Activated CD4-positive, alpha-beta T cell treated with anti-CD3 and anti-CD28 coated beads, Interleukin-2, Interleukin-4, amounts not matched to agents 100 ng/mL and 50 ng/mL, durations not matched to agents 16 hours and 8 hours (primary cell): ENCODE measurements around the gene FTCD.
"Not testable (repeated sequence)": the region's sequence is repeated elsewhere in the genome, so short reads cannot be mapped to it uniquely, and the experiment has no call there.

ENCODE experiments used
- DNase-seq: peaks from one replicate; pipeline ENCODE4 v3.0.0-alpha.2; 2020; ENCODE audit warnings: low spot score

FTCD gene

DNA sequence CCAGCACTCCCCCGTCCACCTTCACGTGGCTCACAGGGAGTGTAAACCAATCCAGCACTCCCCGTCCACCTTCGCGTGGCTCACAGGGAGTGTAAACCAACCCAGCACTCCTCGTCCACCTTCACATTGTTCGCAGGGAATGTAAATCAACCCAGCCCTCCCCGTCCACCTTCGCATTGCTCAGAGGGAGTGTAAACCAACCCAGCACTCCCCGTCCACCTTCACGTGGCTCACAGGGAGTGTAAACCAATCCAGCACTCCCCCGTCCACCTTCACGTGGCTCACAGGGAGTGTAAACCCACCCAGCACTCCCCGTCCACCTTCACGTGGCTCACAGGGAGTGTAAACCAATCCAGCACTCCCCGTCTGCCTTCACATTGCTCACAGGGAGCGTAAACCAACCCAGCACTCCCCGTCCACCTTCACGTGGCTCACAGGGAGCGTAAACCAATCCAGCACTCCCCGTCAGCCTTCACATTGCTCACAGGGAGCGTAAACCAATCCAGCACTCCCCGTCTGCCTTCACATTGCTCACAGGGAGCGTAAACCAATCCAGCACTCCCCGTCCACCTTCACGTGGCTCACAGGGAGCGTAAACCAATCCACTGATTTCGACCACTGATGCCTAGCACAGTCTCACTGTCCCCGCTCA is 14.9 kb downstream of the FTCD start:
- DNase-seq, result not testable (repeated sequence)

DNA sequence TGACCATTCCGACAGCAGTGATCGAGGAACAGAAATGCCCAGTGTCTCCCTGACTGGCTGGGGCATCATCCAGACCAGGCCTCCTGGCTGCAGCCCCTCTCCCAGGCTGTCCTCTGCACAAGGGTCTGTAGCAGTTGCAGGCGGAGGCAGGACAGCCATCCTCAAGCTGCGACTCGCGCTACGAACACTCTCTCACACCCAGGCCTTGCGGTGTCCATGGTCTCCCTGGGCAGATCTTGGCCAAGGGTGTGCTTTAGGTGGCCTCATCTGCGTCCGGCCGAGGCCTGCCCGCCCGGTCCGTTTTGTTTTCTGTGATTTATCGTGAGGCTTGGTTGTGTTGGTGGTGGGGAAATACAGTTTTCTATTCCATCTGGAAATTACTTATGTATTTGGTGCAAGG is 15.7 kb downstream of the FTCD start:
- DNase-seq, result no peak

DNA sequence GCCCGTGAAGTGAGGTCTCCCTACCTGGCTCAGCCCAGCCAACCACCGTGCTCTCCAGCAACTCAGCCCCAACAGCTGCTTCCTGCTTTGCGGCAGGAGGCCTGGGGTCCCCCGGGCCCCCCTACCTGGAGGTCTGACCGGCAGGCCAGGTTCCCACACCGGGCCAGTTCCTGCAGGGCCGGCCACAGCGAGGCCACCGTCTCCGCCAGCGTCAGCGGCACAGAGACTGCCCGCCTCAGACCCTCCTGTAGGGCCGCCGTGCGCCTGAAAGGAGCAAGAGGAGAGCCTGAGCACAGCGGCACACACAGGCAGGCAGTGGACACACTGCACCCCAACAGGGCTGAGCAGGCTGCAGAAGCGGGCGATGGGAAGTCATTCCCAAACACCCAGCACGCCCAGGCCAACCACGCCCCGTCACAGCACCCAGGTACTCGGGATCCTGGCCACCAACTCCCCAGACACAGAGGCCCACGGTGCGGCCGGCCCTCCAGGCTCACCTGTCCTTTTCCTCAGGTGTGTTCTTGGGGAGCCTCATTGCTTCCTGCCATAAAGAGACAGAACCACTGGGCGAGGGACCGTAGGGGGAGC is 16.9 kb downstream of the FTCD start:
- DNase-seq, result no peak

DNA sequence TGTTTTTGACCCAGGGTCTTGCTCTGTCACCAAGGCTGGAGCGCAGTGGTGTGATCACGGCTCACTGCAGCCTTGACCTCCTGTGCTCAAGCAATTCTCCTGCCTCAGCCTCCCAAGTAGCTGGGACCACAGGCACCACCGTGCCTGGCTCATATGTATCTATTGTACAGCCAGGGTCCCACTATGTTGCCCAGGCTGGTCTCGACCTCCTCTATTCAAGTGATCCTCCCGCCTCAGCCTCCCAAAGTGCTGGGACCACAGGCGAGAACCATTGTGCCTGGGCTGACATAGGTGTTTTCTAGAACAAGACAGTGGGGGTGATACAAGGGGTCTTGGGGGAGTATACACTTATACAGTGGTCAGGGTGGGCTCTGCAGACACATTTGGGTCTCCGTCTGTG is 17.5 kb downstream of the FTCD start:
- no peak for DNase-seq

DNA sequence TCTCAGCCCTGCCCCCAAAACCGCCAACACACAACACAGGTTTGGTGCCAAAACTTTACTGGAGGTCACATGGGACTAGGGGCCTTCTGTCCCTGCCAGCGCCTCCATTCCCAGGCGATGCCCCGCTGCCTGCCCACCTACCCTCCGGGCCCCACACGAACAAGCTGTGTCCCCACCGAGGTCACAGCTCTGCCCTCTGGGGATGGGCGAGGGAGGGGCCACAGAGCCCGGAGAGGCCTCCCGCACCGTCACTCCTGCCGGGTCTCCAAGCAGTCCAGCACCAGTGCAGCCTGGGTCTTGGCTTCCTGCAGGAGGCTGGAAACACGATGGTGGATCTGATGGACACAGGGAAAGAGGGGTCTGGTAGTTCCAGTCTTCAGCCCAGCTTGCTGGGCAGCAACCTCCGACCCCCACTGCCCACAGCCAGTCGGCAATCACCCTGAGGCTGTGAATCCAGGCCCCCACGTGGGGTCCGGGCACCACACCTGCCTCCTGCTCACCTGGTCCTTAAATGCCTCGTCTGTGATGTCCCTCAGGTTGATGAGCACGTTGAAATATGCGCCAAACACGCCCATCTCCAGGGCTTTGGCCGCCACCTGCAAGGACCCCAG is 18.5 kb downstream of the FTCD start:
- DNase-seq, result no peak

DNA sequence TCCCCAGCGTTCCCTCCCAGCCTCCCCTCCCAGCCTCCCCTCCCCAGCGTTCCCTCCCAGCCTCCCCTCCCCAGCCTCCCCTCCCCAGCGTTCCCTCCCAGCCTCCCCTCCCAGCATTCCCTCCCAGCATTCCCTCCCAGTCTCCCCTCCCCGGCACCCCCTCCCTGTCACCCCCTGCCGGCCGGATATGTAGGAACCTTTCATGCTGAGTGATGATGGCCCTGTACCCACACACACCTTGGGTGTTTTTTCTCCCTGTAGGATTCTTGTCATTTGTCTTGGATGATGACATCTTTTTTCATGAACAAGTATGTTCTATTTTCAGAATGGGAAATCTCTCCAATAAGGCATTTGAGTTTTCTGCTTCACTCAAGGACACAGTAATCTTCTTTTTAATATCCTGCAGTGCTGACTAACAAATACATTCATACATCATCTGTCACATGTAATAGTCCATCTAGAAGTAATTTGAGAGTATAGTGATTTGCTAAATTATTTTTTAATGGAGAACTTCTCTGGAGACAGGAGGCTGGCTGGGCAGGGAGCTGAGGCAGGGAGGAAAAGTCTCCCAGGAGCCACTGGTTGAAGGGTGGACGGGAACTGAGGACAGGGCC is 19.5 kb downstream of the FTCD start:
- DNase-seq, result no peak

DNA sequence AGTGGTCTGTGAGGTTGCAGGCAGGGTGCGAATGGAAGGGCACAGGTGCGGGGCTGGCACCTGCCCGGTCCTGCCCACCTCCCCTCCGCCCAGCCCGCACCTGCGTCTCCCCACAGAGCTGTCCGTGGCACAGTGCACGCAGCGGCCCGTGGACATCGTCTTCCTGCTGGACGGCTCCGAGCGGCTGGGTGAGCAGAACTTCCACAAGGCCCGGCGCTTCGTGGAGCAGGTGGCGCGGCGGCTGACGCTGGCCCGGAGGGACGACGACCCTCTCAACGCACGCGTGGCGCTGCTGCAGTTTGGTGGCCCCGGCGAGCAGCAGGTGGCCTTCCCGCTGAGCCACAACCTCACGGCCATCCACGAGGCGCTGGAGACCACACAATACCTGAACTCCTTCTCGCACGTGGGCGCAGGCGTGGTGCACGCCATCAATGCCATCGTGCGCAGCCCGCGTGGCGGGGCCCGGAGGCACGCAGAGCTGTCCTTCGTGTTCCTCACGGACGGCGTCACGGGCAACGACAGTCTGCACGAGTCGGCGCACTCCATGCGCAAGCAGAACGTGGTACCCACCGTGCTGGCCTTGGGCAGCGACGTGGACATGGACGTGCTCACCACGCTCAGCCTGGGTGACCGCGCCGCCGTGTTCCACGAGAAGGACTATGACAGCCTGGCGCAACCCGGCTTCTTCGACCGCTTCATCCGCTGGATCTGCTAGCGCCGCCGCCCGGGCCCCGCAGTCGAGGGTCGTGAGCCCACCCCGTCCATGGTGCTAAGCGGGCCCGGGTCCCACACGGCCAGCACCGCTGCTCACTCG is 23.3 kb downstream of the FTCD start:
- DNase-seq, result no peak

DNA sequence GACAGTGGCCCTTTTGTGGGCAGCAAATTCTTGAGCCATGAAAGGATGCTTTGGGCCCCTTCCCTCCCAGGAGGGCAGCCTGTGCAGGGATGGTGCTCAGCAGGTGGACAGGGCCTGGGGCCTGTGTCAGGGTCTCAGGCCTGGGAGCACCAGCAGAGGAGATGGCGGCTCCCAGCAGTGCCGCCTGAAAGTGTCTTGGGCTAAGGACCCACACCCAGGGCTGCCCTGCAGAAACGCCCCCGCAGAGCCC is 23.9 kb downstream of the FTCD start:
- no peak for DNase-seq

DNA sequence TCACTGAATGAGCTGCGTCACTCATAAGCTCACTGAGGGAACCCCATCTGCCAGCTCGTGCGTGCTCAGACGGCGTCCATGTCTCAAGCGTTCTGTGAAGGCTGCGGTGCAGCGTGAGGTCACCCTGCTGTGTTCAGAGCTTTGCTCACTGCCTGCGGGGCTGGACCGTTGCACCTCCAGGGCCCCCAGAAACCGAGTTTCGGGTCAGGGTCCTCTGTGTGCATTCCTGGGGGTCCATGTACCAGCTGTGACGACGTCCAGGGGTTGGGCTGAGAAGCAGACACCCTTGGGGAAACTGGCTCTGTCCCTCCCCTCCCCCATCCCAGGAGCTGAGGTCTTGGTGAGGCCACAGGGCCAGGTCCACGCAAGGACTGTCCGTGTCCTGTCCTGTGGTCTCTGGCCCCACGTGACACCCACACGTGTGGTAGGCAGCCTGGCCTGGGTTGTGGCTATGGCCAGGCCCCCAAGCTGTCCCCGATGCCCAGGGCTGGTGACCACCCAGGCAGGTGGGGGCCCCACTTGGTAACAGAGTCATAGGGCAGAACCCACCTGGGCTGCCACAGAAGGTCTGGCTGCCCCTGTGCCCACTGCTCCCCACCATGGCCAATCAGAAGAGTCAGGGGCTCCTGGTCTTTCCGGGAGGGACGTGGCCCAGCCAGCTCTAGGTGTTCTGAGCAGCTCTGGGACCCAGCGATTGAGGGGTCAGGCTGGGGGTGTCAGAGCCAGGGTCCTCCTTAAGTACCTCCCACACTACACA is 24.4 kb downstream of the FTCD start:
- no peak for DNase-seq

DNA sequence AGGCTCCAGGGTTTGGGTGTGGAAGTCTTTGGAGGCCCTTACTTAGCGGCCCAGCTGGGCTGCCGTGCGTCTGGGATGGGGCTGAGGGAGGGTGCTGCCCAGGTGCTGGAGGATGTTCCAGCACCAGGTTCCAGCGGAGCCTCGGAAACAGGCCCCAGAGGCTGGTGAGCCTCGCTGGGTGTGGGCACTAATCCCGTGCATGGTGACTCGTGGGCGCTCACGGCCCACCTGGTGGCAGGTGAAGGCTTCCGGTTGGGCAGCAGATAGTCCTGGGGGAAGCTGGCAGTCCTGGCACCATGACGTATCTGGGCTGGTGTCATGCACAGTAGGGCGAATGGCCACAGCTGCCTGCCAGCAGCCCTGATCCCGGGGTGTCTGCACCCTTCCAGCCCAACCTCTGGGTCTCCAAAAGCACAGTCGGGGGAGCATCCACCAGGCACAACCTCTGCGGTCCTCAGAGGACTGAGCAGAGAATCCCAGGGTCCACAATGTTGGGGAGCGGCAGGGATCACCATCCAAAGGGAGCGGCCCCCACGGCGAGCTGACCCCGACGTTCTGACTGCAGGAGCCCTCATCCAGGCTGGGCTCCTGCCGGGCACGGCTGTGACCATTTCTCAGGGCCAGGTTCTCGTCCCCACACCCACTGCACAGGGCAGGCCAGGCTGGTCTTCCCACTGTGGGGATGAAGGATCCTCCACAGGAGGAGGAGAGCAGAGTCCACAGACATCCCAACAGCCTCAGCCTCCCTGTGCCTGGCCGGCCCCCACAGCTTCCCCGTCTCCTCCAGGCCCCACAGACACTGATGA is 25.3 kb downstream of the FTCD start:
- no peak for DNase-seq

DNA sequence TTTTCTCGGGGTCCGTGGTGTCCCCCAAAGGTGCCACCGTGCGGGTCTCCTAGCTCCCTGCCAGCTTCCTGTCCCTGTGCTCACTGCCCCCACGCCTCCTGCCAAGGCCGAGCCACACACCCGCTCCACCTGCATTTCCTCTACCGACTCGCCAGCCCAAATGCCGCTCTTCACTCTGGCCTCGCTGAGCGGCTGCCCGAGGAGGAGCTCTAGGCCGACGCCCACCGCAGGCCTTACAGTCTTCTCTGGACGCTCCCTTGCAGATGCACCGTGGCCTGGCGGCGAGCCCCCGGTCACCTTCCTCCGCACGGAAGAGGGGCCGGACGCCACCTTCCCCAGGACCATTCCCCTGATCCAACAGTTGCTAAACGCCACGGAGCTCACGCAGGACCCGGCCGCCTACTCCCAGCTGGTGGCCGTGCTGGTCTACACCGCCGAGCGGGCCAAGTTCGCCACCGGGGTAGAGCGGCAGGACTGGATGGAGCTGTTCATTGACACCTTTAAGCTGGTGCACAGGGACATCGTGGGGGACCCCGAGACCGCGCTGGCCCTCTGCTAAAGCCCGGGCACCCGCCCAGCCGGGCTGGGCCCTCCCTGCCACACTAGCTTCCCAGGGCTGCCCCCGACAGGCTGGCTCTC is 26.3 kb downstream of the FTCD start:
- no peak for DNase-seq

DNA sequence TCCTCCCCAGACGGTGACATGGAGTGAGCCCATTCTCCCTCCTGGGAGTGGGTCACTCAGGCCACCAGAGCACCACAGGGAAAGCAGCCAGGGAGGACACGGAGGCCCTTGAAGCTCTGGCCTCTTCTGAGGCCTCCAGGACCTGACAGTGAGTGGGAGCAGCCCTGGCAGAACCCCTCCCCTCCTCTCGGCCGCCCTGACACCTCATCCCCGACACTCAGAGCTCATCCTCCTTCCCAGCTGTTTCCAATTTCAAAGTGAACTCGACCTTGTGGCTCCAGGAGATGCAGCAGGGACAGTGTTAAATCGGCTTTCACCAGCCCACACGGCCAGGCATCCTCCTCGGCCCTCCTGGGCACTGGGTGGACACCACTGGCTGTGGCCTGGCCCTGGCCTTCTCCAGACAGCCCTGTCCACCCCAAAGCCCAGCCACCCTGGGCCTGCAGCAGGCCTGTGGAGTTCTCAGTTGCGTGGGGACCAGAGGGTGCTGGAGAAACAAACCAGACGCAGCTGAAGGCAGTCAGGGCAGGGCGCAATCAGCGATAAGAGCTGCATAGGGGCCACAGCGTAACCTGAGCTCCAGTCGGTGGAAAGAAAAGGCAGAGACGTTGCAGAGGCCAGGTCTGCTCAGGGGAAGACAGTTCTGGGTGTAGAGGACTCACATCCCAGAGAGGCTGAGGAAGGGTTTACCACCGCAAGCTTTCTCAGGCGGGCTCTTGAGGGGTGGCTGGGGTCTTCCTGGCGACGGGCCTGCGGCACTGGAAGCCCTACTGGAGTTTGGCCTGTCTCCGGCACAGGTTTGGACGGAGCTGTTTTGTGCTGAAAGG is 27.1 kb downstream of the FTCD start:
- no peak for DNase-seq

DNA sequence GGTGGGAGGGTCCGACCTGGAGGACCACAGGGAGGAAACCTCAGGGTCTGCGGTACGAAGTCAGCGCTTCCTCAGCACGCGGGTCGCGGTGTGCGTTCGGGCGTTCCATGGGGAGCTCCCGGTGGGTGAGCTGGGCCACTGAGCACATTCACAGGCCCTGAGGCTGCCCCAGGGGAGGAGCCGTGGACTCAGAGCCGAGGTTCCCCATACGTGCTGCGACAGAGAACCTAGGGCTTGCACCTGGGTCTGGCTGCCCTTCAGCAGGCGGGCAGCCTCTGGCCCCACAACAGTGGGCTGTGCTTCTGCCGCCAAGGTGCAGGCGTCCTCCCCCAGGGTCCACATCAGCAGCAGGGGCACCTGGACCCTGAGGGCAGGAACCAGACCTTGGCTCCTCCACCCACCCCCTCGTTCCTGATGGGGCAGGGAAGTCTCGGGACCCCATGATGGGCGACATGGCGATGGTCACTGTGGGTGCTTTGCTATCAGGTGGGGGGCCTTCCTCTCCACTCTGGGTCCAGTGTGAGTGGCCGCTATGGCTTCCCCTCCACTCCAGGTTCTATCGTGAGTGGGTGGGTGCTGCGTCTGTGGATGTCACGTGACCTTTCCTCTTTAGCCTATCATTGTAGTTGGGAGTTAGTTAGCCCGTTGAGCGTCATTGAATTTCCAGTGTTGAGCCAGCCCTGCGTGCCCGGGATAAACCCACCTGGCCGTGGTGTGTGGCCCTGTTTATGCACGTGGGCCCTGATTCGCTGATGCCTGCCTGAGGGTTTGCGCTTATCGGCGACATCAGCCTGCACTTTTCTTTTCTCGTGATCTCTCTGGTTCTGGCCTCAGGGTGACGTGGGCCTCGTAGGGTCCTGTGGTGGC is 27.9 kb downstream of the FTCD start:
- DNase-seq, result no peak

DNA sequence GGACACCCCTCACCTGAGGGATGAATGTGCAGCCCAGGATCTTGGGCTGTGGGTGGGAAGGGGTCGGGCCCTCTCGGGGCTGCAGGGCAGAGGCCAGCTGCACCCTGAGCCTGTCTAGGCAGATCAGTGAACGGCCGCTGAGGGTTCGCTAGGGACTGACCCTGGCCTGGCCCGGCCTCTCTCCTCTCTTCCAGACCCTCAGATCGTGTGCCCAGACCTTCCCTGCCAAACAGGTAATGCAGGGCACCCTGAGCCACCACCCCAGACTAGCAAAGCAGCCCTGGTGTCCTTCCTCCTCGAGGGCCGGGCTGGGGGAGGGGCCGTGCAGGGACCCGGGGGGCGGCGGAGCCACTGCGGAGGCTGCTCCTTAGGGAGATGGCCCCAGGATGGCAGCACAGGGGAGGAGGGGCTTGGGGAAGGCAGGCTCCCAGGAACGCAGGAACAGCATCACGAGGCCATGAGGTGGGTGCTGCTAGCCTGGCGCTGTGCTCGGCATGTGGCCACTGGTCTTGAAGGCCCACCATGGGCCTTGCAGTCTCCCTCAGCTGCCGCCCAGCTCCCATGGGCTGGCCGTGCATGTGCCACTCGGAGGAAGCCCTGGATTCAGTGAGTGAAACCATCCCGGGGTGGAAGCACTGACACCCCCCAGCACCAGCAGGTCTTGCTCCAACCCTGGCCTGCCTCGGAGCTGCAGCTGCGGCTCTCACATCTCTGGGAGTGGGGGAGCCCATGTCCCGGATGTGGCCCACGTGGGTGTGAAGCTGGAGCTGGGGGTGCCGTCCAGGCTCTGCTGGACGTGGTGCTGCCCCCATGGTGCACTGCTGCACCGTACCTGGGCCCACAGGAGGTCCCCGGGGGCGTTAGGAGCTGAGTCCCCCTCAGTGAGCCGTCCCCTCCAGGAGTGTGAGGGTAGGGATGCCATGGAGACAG is 28.8 kb downstream of the FTCD start:
- no peak for DNase-seq

DNA sequence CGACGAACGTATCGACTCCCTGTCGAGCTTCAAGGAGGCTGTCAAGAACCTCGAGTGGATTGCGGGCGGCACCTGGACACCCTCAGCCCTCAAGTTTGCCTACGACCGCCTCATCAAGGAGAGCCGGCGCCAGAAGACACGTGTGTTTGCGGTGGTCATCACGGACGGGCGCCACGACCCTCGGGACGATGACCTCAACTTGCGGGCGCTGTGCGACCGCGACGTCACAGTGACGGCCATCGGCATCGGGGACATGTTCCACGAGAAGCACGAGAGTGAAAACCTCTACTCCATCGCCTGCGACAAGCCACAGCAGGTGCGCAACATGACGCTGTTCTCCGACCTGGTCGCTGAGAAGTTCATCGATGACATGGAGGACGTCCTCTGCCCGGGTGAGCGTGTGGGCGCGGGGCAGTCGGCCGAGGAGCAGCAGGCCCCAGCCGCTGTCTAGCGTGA is 29.5 kb downstream of the FTCD start:
- DNase-seq, result no peak

DNA sequence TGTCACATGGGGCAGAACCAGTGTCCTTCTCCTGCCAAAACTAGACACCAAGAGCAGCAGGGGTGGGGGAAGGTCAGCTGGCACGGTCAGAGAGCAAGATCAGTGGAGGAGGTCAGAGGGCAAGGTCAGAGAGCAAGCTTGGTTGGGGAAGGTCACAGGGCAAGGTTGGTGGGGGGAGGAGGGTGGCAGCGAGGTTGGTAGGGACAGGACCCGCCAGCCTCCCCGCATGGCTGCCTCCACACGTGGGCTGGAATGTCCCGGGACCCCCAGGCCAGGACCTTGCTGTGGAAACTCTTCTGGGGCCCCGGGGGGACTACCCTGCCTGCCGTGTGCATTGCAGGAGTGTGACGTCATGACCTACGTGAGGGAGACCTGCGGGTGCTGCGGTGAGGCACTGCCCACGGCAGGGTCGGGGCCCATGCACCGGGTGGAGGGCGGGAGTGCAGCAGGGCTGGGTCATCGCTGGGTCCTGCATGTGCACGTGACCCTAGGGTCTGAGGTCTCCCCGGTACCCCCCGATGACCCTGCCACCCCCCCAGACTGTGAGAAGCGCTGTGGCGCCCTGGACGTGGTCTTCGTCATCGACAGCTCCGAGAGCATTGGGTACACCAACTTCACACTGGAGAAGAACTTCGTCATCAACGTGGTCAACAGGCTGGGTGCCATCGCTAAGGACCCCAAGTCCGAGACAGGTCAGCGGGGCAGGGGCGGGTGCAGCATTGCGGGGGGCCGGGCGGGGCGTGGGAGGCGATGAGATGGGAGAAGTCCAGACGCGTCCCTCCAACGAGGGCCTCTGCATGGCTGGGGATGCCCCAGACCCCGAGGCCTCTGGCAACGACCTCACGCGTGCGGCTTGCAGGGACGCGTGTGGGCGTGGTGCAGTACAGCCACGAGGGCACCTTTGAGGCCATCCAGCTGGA is 30.2 kb downstream of the FTCD start:
- no peak for DNase-seq
